ENCODE data around the gene HELZ2.

The HELZ2 gene

GRCh38 chr20:63539092-63539430, 35.0 kb downstream of the HELZ2 start:
- Histone ChIP-seq H3K36me3 (ENCODE audit: control insufficient read depth, insufficient read depth, low read length) (no peaks in the 10 kb centered on the region), H3K4me1 (ENCODE audit: control insufficient read depth, insufficient read depth, low read length) (no peaks in the 10 kb centered on the region), H3K27ac (ENCODE audit: low read depth, low read length) (no peak overlapping the region), H3K4me3 (ENCODE audit: low read length) (peak overlapping the region; percentile 15), H3K9ac (ENCODE audit: low read length) (no peak overlapping the region), H3K27me3 (ENCODE audit: control insufficient read depth, insufficient read depth, low read length) (peaks cover 8% of the 10 kb centered on the region)

- H3K9ac ChIP-seq (ENCODE audit: low read length), result no peak overlapping the region
- H3K36me3 ChIP-seq (ENCODE audit: control insufficient read depth, insufficient read depth, low read length), result no peaks in the 10 kb centered on the region
- no peaks in the 10 kb centered on the region for H3K4me1 ChIP-seq (ENCODE audit: control insufficient read depth, insufficient read depth, low read length)
- peaks cover 9% of the 10 kb centered on the region for H3K27me3 ChIP-seq (ENCODE audit: control insufficient read depth, insufficient read depth, low read length)
- H3K4me3 ChIP-seq (ENCODE audit: low read length), result peak overlapping the region; percentile 64
- H3K27ac ChIP-seq (ENCODE audit: low read depth, low read length), result no peak overlapping the region
These were observed 35.6 kb downstream of the HELZ2 start for GRCh38 chr20:63538204-63539091.

- Histone ChIP-seq H3K4me1 (ENCODE audit: control insufficient read depth, insufficient read depth, low read length) (no peaks in the 10 kb centered on the region), H3K9ac (ENCODE audit: low read length) (peak overlapping the region; percentile 40), H3K27me3 (ENCODE audit: control insufficient read depth, insufficient read depth, low read length) (peaks cover 9% of the 10 kb centered on the region), H3K4me3 (ENCODE audit: low read length) (peak overlapping the region; percentile 64), H3K36me3 (ENCODE audit: control insufficient read depth, insufficient read depth, low read length) (no peaks in the 10 kb centered on the region), H3K27ac (ENCODE audit: low read depth, low read length) (peak overlapping the region; percentile 24)
These were observed 36.4 kb downstream of the HELZ2 start for GRCh38 chr20:63537525-63538203.

- Histone ChIP-seq H3K4me3 (ENCODE audit: low read length) (peak within 1 kb of the TSS; percentile 64), H3K27ac (ENCODE audit: low read depth, low read length) (peak within 1 kb of the TSS; percentile 24), H3K4me1 (ENCODE audit: control insufficient read depth, insufficient read depth, low read length) (no peaks in the 10 kb centered on the region), H3K9ac (ENCODE audit: low read length) (peak within 1 kb of the TSS; percentile 80), H3K36me3 (ENCODE audit: control insufficient read depth, insufficient read depth, low read length) (no peaks in the 10 kb centered on the region), H3K27me3 (ENCODE audit: control insufficient read depth, insufficient read depth, low read length) (peaks cover 9% of the 10 kb centered on the region)
These were observed 37.0 kb downstream of the HELZ2 start, which contains the start of gene PTK6 for GRCh38 chr20:63536997-63537524. Gene PTK6, minus strand, starts transcription at chr20:63537376. Its CDS starts 62 bp downstream, at chr20:63537314.

- H3K27ac ChIP-seq (ENCODE audit: low read depth, low read length), result no peak overlapping the region
- H3K27me3 ChIP-seq (ENCODE audit: control insufficient read depth, insufficient read depth, low read length), result peaks cover 14% of the 10 kb centered on the region
- H3K4me3 ChIP-seq (ENCODE audit: low read length), result peak overlapping the region; percentile 61
- H3K9ac ChIP-seq (ENCODE audit: low read length), result peak overlapping the region; percentile 80
- no peaks in the 10 kb centered on the region for H3K36me3 ChIP-seq (ENCODE audit: control insufficient read depth, insufficient read depth, low read length)
- H3K4me1 ChIP-seq (ENCODE audit: control insufficient read depth, insufficient read depth, low read length), result no peaks in the 10 kb centered on the region
These were observed 37.6 kb downstream of the HELZ2 start for GRCh38 chr20:63536241-63536977.

GRCh38 chr20:63534831-63535651, 39.0 kb downstream of the HELZ2 start:
- Histone ChIP-seq H3K27ac (ENCODE audit: low read depth, low read length) (no peak overlapping the region), H3K4me3 (ENCODE audit: low read length) (peak overlapping the region; percentile 27)

GRCh38 chr20:63534427-63534830, 39.6 kb downstream of the HELZ2 start:
- peaks cover 14% of the 10 kb centered on the region for H3K27me3 ChIP-seq (ENCODE audit: control insufficient read depth, insufficient read depth, low read length)
- H3K27ac ChIP-seq (ENCODE audit: low read depth, low read length), result no peak overlapping the region
- no peak overlapping the region for H3K9ac ChIP-seq (ENCODE audit: low read length)
- H3K4me3 ChIP-seq (ENCODE audit: low read length), result peak overlapping the region; percentile 36
- no peaks in the 10 kb centered on the region for H3K36me3 ChIP-seq (ENCODE audit: control insufficient read depth, insufficient read depth, low read length)
- H3K4me1 ChIP-seq (ENCODE audit: control insufficient read depth, insufficient read depth, low read length), result no peaks in the 10 kb centered on the region

More at GRCh38 chr20:63534831-63535651, 39.0 kb downstream of the HELZ2 start:
- Histone ChIP-seq H3K4me1 (ENCODE audit: control insufficient read depth, insufficient read depth, low read length) (no peaks in the 10 kb centered on the region), H3K36me3 (ENCODE audit: control insufficient read depth, insufficient read depth, low read length) (no peaks in the 10 kb centered on the region), H3K9ac (ENCODE audit: low read length) (no peak overlapping the region), H3K27me3 (ENCODE audit: control insufficient read depth, insufficient read depth, low read length) (peaks cover 14% of the 10 kb centered on the region)

GRCh38 chr20:63533871-63534393, 40.1 kb downstream of the HELZ2 start:
- H3K36me3 ChIP-seq (ENCODE audit: control insufficient read depth, insufficient read depth, low read length), result no peaks in the 10 kb centered on the region
- no peak overlapping the region for H3K9ac ChIP-seq (ENCODE audit: low read length)
- H3K27me3 ChIP-seq (ENCODE audit: control insufficient read depth, insufficient read depth, low read length), result peaks cover 14% of the 10 kb centered on the region
- no peak overlapping the region for H3K27ac ChIP-seq (ENCODE audit: low read depth, low read length)
- H3K4me3 ChIP-seq (ENCODE audit: low read length), result peak overlapping the region; percentile 36
- no peaks in the 10 kb centered on the region for H3K4me1 ChIP-seq (ENCODE audit: control insufficient read depth, insufficient read depth, low read length)

GRCh38 chr20:63533388-63533787, 40.7 kb downstream of the HELZ2 start:
- Histone ChIP-seq H3K4me3 (ENCODE audit: low read length) (no peak overlapping the region), H3K9ac (ENCODE audit: low read length) (no peak overlapping the region), H3K27ac (ENCODE audit: low read depth, low read length) (no peak overlapping the region), H3K4me1 (ENCODE audit: control insufficient read depth, insufficient read depth, low read length) (no peaks in the 10 kb centered on the region), H3K27me3 (ENCODE audit: control insufficient read depth, insufficient read depth, low read length) (peaks cover 14% of the 10 kb centered on the region), H3K36me3 (ENCODE audit: control insufficient read depth, insufficient read depth, low read length) (no peaks in the 10 kb centered on the region)

GRCh38 chr20:63532449-63532971, 41.5 kb downstream of the HELZ2 start:
- Histone ChIP-seq H3K4me1 (ENCODE audit: control insufficient read depth, insufficient read depth, low read length) (no peaks in the 10 kb centered on the region), H3K27me3 (ENCODE audit: control insufficient read depth, insufficient read depth, low read length) (peaks cover 14% of the 10 kb centered on the region), H3K9ac (ENCODE audit: low read length) (no peak overlapping the region)

More at GRCh38 chr20:63532449-63532971, 41.5 kb downstream of the HELZ2 start:
- H3K27ac ChIP-seq (ENCODE audit: low read depth, low read length), result no peak overlapping the region
- H3K36me3 ChIP-seq (ENCODE audit: control insufficient read depth, insufficient read depth, low read length), result no peaks in the 10 kb centered on the region
- H3K4me3 ChIP-seq (ENCODE audit: low read length), result no peak overlapping the region
